ENCODE results near the gene MMS19.
"Not testable (repeated sequence)": the region's sequence is repeated elsewhere in the genome, so short reads cannot be mapped to it uniquely, and the experiment has no call there.

MMS19 gene

GRCh38 chr10:97498076-97498840 is at the start of gene MMS19:
TSS of gene MMS19 (minus strand) at chr10:97498422. CDS start at chr10:97498384, 38 bp downstream.
- peak; percentile 96 to 98 for DNase-seq (ENCODE audit: low read depth in 2 of 2)

- no peak for DNase-seq (ENCODE audit: low read depth in 2 of 2)
Observed at GRCh38 chr10:97547962-97548361, 49.7 kb upstream of the MMS19 start.

- DNase-seq (ENCODE audit: low read depth in 2 of 2): no peak
Observed at GRCh38 chr10:97547271-97547600, 49.0 kb upstream of the MMS19 start.

GRCh38 chr10:97546456-97547270 is 48.4 kb upstream of the MMS19 start:
- no peak for DNase-seq (ENCODE audit: low read depth in 2 of 2)

GRCh38 chr10:97543025-97543546 is 44.9 kb upstream of the MMS19 start:
- peak; percentile 86 to 87 for DNase-seq (ENCODE audit: low read depth in 2 of 2)

GRCh38 chr10:97542169-97543024 is 44.2 kb upstream of the MMS19 start:
- DNase-seq (ENCODE audit: low read depth in 2 of 2): peak; percentile 72 to 77

- no peak for DNase-seq (ENCODE audit: low read depth in 2 of 2)
Observed at GRCh38 chr10:97540669-97541500, 42.7 kb upstream of the MMS19 start.

- peak; percentile 65 to 69 for DNase-seq (ENCODE audit: low read depth in 2 of 2)
Observed at GRCh38 chr10:97539523-97540200, 41.4 kb upstream of the MMS19 start.

GRCh38 chr10:97538839-97539238 is 40.6 kb upstream of the MMS19 start:
- DNase-seq (ENCODE audit: low read depth in 2 of 2): no peak

- DNase-seq (ENCODE audit: low read depth in 2 of 2): no peak
Observed at GRCh38 chr10:97538411-97538810, 40.2 kb upstream of the MMS19 start.

GRCh38 chr10:97537186-97537869 is 39.1 kb upstream of the MMS19 start:
- DNase-seq (ENCODE audit: low read depth in 2 of 2): no peak

GRCh38 chr10:97534746-97535367 is 36.6 kb upstream of the MMS19 start:
- DNase-seq (ENCODE audit: low read depth in 2 of 2): no peak

GRCh38 chr10:97533888-97534287 is 35.7 kb upstream of the MMS19 start:
- no peak for DNase-seq (ENCODE audit: low read depth in 2 of 2)

GRCh38 chr10:97532935-97533671 is 34.9 kb upstream of the MMS19 start:
- no peak for DNase-seq (ENCODE audit: low read depth in 2 of 2)

- DNase-seq (ENCODE audit: low read depth in 2 of 2): no peak
Observed at GRCh38 chr10:97531401-97531986, 33.3 kb upstream of the MMS19 start.

GRCh38 chr10:97529685-97530465 is 31.7 kb upstream of the MMS19 start:
- DNase-seq (ENCODE audit: low read depth in 2 of 2): no peak

GRCh38 chr10:97528876-97529275 is 30.7 kb upstream of the MMS19 start:
- DNase-seq (ENCODE audit: low read depth in 2 of 2): not testable (repeated sequence)
